Neuron (in vitro differentiated cells): ENCODE measurements around the gene FAM83G.
"Not testable (repeated sequence)": the region's sequence is repeated elsewhere in the genome, so short reads cannot be mapped to it uniquely, and the experiment has no call there.

ENCODE experiments used
- H2AFZ ChIP-seq: one replicate; pipeline ENCODE4 v1.6.1; 2013; ENCODE audit warnings: low read depth, mild to moderate bottlenecking, inconsistent platforms, low read length, moderate library complexity
- H3K27me3 ChIP-seq: one replicate; pipeline ENCODE4 v1.6.1; 2013; ENCODE audit warnings: low read length; ENCODE audit not compliant: insufficient read depth
- H3K36me3 ChIP-seq: one replicate; pipeline ENCODE4 v1.6.1; 2013; ENCODE audit warnings: low read length; ENCODE audit not compliant: insufficient read depth
- H3K4me1 ChIP-seq: one replicate; pipeline ENCODE4 v1.6.1; 2013; ENCODE audit warnings: low read length; ENCODE audit not compliant: insufficient read depth
- H3K4me3 ChIP-seq: 2 replicates; pipeline ENCODE4 v1.5.1; 2013; ENCODE audit warnings: mild to moderate bottlenecking, low read length, moderate library complexity
- H3K9me3 ChIP-seq: one replicate; pipeline ENCODE4 v1.6.1; 2013; ENCODE audit warnings: low read length

FAM83G gene

DNA sequence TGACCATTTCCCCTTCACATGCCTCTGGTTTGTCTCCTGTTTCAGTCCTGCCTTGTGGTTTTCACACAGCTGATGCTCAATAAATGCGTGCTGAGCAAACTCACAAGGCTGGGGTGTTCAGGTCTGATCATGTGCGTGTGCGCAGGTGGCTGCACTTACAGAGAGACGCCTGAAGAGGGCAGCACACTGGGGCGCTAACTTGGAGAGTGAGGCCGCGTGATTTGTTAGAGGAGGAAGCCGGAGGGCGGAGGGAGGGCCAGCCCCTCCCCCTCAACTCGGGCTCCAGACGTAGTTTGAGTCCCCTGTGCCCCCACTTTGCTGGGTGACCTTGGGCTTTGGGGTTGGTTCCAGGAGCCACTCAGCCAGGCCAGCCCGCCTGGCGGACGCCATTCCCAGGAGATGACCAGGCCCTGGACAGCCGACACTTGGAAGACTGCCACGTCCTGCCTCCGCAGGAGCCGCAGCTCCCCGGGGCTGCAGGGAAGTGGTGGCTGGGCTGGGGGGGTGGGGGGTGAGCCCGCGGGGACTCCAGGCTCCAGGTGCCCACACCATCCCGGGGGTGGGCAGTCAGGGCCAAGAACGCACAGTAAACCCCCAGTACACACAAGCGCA is 27.9 kb upstream of the FAM83G start:
- not testable (repeated sequence) for H3K9me3 ChIP-seq, H3K4me3 ChIP-seq, H2AFZ ChIP-seq, H3K36me3 ChIP-seq, H3K4me1 ChIP-seq, H3K27me3 ChIP-seq

DNA sequence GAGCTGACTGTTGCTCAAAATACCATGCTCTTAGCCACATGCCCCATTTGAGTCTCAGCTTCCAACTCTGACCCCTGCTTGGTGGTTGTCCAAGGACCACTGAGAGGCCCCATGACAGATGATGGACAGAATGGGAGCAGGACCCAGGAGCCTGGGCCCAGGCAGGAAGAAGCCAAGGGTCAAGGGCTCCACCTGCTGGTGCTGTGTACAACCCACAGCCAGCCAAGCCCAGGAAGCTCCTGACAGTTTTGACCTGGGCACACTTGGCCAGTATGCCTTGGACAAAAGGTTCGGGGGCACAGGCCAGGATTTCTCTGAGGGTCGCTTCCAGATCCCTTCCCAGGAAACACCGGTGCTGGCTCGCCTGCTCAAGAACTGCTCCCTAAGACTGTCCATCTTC is 27.2 kb upstream of the FAM83G start:
- H3K4me1 ChIP-seq, H3K9me3 ChIP-seq, H3K4me3 ChIP-seq, H3K27me3 ChIP-seq, H3K36me3 ChIP-seq, H2AFZ ChIP-seq: not testable (repeated sequence)

DNA sequence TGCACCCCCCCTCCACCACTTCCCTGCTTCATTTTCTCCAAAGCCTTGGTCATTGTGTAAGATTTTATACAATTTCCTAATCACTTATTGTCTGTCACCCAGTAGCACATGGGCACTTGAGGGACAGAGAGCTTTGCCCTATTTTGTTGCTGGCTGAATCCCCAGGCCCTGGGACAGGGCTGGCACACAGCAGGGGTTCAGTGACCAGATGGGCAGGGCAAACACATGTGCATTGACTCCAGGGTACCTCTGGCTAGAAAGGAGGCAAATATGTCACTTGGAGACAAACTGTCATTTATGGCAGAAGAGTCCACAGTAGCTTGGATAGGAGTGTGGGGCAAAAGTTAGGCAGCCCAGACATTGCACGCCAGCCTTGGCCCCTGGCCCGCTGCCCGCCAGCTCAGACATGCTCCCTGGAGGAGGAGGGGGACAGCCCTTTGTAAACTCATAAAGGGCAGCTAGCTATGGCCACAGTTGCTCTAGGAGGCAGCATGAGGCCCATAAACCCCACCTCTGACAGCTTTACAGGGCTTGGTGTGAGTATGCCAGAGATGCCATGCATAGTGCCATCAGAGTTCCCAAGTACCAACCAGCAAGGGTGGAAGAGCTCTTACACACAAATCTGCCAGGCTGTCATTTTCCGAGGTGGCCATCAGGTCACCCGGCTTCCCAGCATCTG is 26.3 kb upstream of the FAM83G start:
- H3K4me3 ChIP-seq, H3K9me3 ChIP-seq, H2AFZ ChIP-seq, H3K27me3 ChIP-seq, H3K4me1 ChIP-seq, H3K36me3 ChIP-seq: not testable (repeated sequence)

DNA sequence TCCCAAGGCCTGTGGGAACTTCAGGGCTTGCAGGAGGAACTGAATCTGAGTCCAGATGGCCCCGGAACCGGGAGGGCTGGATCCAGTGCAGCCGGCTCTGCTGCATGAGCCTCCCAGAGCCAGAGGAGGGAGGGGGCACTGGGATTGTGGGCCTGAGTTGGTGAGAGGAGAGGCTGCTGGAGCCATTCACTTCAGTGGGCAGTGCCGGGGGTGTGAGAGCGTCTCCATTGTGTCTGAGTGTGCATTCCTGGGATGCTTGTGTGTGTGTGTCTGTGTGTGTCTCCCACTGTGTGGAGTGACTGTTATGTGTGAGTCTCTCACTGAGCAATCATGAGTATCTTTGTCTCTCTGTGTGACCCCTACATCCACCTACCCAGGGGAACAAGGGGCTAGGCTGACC is 25.2 kb upstream of the FAM83G start:
- H3K4me1 ChIP-seq, H3K27me3 ChIP-seq, H3K4me3 ChIP-seq, H2AFZ ChIP-seq, H3K36me3 ChIP-seq, H3K9me3 ChIP-seq: not testable (repeated sequence)

DNA sequence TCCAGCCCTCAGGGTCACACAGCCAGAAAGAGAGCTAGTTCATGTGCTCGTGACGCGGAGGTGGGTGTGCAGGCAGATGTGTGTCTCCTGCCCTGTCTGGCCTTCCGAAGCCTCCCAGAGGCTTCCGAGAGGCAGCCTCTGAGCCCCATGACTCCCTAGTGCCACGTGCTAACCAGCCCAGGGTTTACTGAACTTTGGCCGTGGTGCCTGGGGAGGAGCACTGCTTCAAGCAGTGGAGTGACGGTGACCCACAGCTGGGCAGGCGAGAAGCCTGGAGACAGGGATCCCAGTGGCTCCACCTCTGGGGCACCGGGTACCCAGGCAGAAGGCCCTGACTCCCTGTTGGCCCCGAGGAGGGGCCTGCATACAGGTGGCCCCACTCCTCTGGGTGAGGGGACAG is 24.1 kb upstream of the FAM83G start:
- H2AFZ ChIP-seq, H3K4me1 ChIP-seq, H3K9me3 ChIP-seq, H3K4me3 ChIP-seq, H3K36me3 ChIP-seq, H3K27me3 ChIP-seq: not testable (repeated sequence)

DNA sequence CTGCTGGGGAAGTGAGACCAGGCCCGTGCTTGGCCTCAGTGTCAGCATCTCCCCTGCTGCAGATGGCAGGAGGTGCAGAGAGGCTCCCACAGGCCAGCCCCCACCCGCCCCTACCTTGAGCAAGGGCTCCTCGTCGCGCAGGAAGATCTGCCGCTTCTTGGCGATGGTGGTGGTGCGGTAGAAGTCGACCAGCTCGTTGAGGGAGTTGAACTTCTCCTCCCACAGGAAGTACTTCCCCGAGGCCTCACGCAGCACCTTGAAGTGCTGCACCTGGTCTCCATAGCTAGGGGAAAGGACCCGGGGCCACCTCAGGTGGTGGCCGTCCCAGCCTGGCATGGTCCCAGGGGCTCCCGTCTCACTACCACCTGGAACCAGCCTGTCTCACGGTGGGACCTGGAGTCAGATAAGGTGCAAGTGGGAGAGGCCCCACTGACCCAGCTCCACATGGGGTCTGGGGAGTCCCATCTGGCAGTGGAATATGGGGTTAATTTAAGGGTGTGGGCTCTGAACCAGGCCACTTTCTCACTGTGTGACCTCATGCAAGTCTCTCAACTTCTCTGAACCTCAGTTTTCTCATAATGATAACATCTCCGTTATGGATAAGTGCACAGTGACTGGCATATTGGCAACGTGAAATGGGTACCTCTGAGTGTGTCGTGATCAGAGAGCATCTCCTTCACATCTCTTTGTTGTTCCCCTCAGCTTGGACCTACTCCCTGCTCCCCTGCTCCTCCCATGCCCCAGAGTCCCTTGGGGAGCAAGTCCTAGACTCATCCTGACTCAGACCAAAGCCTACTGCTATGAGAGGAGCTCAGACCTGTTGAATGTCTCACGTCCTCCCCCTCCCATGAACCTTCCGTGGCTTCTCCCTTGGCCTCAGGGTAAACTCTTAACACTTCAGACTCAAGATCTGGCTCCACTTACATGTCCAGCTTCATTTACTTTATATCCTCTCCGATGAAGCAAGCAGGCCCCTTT is 19.8 kb upstream of the FAM83G start:
- Histone ChIP-seq H3K9me3 (no peaks in the 10 kb centered on the region), H3K36me3 (no peaks in the 10 kb centered on the region), H3K27me3 (no peaks in the 10 kb centered on the region), H3K4me1 (no peaks in the 10 kb centered on the region), H2AFZ (no peak overlapping the region), H3K4me3 (no peak overlapping the region)

DNA sequence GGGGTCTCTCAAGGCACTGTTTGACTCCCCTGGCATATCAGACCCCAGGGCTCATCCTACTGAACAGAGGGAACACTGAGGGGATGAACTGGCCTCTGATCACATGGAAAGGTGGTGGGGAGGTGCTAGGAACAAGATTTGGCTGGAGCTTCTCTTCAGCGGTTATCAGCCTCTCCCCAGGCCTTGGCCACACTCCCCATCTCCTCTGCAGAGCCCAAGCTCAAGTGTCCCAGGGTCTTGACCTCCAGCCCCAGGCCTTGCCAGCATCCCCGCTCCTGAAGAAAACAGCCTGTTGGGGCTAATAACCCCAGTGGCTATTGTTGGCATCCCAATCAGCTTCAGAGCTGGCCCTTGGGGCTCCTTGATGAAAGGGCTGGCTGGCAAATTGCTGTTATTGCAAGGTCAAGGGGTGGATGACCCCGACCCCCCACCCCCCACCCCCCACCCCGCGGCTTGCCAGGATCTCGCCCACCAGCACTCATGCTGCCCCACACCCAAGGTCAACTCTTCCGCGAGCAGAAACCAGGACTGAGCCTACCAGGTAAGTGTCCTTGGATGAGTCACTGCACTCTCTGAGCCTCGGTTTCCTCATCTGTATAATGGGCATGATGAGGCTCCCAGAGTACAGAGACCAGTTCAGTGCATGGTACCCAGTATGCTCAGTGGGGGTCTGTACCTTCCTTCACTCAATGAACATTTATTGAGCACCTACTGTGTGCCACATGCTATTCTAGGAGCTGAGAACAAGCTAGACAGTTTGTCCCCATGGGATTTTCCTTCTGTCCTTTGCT is 18.8 kb upstream of the FAM83G start:
- no peaks in the 10 kb centered on the region for H3K9me3 ChIP-seq
- no peaks in the 10 kb centered on the region for H3K27me3 ChIP-seq
- H3K36me3 ChIP-seq = no peaks in the 10 kb centered on the region
- no peak overlapping the region for H3K4me3 ChIP-seq
- H3K4me1 ChIP-seq = no peaks in the 10 kb centered on the region
- H2AFZ ChIP-seq = no peak overlapping the region

DNA sequence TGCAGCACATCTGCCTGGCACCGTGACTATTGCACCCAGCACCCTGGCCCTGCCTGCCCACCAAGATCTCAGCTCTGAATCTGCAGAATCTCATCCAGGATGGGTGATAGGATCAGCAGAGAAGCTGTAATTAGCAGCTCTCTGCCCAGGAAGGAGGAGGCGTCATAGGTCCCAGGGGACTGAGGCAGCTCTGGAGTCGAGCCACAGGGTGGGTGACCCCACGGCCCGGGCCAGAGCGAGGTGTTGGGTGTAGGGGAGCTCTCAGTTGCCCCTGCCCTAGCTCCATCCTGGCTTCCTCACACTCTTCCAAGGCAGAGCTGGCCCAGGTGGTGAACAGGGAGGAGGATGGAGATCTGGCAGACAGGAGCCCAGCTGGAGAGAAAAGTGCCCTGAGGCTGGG is 18.2 kb upstream of the FAM83G start:
- H3K36me3 ChIP-seq = no peaks in the 10 kb centered on the region
- no peak overlapping the region for H3K4me3 ChIP-seq
- no peaks in the 10 kb centered on the region for H3K27me3 ChIP-seq
- H3K4me1 ChIP-seq = no peaks in the 10 kb centered on the region
- H2AFZ ChIP-seq = no peak overlapping the region
- no peaks in the 10 kb centered on the region for H3K9me3 ChIP-seq

DNA sequence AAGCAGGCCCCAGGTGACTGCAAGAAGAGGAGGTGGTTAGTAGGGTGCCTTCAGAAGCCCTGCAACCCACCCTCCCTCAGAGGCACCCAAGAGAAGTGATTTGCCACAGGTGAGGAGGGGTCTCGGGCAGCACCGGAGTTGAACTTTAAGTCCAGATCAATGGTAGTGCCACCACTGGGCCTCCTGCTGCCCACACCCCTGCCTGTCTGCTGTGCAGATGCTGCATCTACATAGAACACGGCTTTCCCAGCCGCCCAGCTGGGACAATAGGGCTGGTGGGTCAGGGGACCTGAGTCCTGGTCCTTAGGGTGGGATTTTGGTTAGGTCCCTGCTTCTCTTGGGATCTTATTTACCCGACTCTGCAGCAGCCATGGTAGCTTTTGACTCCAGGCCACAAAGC is 17.6 kb upstream of the FAM83G start:
- no peak overlapping the region for H3K4me3 ChIP-seq
- H2AFZ ChIP-seq = no peak overlapping the region
- no peaks in the 10 kb centered on the region for H3K9me3 ChIP-seq
- no peaks in the 10 kb centered on the region for H3K4me1 ChIP-seq
- no peaks in the 10 kb centered on the region for H3K36me3 ChIP-seq
- no peaks in the 10 kb centered on the region for H3K27me3 ChIP-seq

DNA sequence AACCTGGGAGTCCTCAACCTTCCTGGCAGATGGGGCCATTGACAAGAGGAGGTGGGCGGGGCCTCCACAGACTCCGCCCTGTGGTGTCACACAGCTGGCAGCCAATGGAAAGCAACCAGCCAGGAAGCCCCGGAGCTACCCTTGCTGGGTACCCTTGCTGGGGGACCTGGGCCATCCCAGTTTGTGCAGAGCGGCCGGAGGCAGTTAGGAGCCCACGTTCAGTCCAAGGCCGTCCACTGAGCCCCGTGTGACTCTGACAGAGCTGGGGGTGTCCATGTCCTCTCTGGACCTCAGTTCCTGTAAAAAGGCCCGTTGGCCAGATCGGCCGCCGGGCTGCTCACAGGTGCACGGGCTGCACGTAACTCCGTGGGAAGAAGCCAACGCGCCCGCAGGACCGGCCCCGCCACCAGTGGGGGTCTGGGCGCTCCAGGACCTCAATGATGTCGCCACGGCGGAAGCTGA is 17.1 kb upstream of the FAM83G start:
- H3K36me3 ChIP-seq = no peaks in the 10 kb centered on the region

DNA sequence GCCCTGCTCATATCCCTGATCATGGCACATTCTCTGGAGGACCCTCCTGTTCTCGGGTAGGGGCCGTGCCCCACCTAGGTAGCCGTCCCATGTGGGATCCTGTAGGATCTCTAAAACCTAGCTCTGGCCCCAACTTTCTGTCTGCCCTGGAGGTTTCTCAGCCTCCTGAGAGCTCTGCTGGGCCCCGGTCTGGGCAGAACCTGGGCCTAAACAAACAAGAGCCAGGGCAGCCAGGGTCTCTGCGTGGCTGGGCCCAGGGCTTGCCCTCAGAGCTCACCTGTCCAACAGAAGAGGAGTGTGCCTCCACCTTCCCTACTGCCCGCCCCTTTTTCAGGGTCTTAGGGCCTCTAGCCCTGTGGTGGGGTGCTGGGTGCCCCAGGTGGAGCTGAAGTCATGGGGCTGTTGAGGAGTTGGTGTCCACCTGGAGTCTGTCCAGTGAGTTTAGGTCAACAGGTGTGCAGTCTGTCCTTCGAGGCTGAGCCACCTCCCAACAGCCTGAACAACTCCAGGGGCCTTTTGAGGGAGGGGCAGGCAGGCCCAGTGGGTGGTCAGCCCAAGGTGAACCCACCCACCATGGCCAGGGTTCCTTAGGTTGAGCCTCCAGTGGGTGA is 16.6 kb upstream of the FAM83G start:
- H2AFZ ChIP-seq, H3K36me3 ChIP-seq, H3K4me3 ChIP-seq, H3K9me3 ChIP-seq, H3K4me1 ChIP-seq, H3K27me3 ChIP-seq: not testable (repeated sequence)

More for the DNA sequence above, 17.1 kb upstream of the FAM83G start:
- H3K4me1 ChIP-seq = no peaks in the 10 kb centered on the region
- H3K27me3 ChIP-seq = no peaks in the 10 kb centered on the region
- H3K9me3 ChIP-seq = no peaks in the 10 kb centered on the region
- H3K4me3 ChIP-seq = no peak overlapping the region
- no peak overlapping the region for H2AFZ ChIP-seq

DNA sequence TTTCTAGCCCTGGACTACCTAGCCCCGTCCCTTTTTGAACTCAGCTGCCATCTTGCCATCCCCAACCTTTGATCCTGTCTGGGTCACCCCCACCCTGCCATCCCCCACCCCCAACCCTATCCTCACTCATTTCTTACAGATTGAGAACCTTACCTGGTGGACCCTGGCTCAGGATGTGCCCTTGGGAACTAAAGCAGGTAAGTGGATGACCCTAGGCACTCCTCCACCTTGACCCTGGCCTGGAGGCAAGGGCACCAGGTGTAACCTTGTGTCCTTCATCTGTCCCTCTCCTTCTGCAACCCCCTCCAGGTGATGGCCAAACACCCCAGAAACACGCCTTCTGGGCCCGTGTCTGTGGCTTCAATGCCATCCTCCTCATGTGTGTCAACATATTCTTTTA is 15.5 kb upstream of the FAM83G start:
- no peaks in the 10 kb centered on the region for H3K27me3 ChIP-seq
- H3K36me3 ChIP-seq = no peaks in the 10 kb centered on the region
- H3K4me1 ChIP-seq = no peaks in the 10 kb centered on the region

More for the DNA sequence above, 15.5 kb upstream of the FAM83G start:
- Histone ChIP-seq H2AFZ (no peak overlapping the region), H3K9me3 (no peaks in the 10 kb centered on the region), H3K4me3 (no peak overlapping the region)
